NCI-H82 treated with DMSO at 0.1 percent for 48 hours (cell line): ENCODE results near the gene KIF6.
"Not testable (repeated sequence)": the region's sequence is repeated elsewhere in the genome, so short reads cannot be mapped to it uniquely, and the experiment has no call there.

Source experiments
- DNase-seq: peaks from one replicate; lab custom pipeline; 2025; ENCODE audit not compliant: unreplicated experiment; lab: John Stamatoyannopoulos, UW

Gene KIF6

GRCh38 chr6:39723350-39723749, 1.9 kb downstream of the KIF6 start:
- DNase-seq = not testable (repeated sequence)

GRCh38 chr6:39714802-39715201, 10.4 kb downstream of the KIF6 start:
- no peak for DNase-seq

GRCh38 chr6:39707962-39708683, 17.1 kb downstream of the KIF6 start:
- no peak for DNase-seq

- no peak for DNase-seq
Measured at GRCh38 chr6:39706819-39707335, 18.3 kb downstream of the KIF6 start.

GRCh38 chr6:39702265-39702664, 22.9 kb downstream of the KIF6 start:
- no peak for DNase-seq

GRCh38 chr6:39700362-39700761, 24.8 kb downstream of the KIF6 start:
- no peak for DNase-seq

- no peak for DNase-seq
Measured at GRCh38 chr6:39698789-39699188, 26.4 kb downstream of the KIF6 start.

GRCh38 chr6:39696986-39697788, 28.0 kb downstream of the KIF6 start:
- no peak for DNase-seq

GRCh38 chr6:39695447-39695846, 29.8 kb downstream of the KIF6 start:
- DNase-seq = no peak

- no peak for DNase-seq
Measured at GRCh38 chr6:39693206-39693605, 32.0 kb downstream of the KIF6 start.

GRCh38 chr6:39688494-39688893, 36.7 kb downstream of the KIF6 start:
- DNase-seq = no peak

- DNase-seq = no peak
Measured at GRCh38 chr6:39686976-39687375, 38.2 kb downstream of the KIF6 start.

- DNase-seq = no peak
Measured at GRCh38 chr6:39685938-39686337, 39.3 kb downstream of the KIF6 start.

- DNase-seq = no peak
Measured at GRCh38 chr6:39685489-39685826, 39.8 kb downstream of the KIF6 start.

GRCh38 chr6:39684790-39685488, 40.3 kb downstream of the KIF6 start:
- no peak for DNase-seq

GRCh38 chr6:39681674-39682121, 43.5 kb downstream of the KIF6 start:
- no peak for DNase-seq

GRCh38 chr6:39678914-39679313, 46.3 kb downstream of the KIF6 start:
- no peak for DNase-seq

GRCh38 chr6:39677318-39677717, 47.9 kb downstream of the KIF6 start:
- DNase-seq = not testable (repeated sequence)

- DNase-seq = no peak
Measured at GRCh38 chr6:39670519-39670918, 54.7 kb downstream of the KIF6 start.

- no peak for DNase-seq
Measured at GRCh38 chr6:39669973-39670342, 55.2 kb downstream of the KIF6 start.

- DNase-seq = no peak
Measured at GRCh38 chr6:39669207-39669972, 55.8 kb downstream of the KIF6 start.
